Measurements from ENCODE around the gene BCAP31. TPM values are rescaled to one million over a fixed set of nuclear protein-coding genes. Genes with fewer than 3 reads are reported as not detected.
"Not testable (repeated sequence)": the region's sequence is repeated elsewhere in the genome, so short reads cannot be mapped to it uniquely, and the experiment has no call there.

Gene BCAP31
- total RNA-seq, 1 donor from 2014 or later = 83.0 TPM

GRCh38 chrX:153709726-153710674 lies 14.2 kb downstream of the BCAP31 start:
- H3K4me3 ChIP-seq (ENCODE audit: low read length in 3 of 3) = no peak overlapping the region
- peak overlapping the region in 1 of 3 donors; percentile 57 for H3K9ac ChIP-seq (ENCODE audit: low read depth in 1 of 3, low read length in 3 of 3)
- peaks cover 9 to 50% (median 32%) of the 10 kb centered on the region in 3 donors for H3K4me1 ChIP-seq (ENCODE audit: control insufficient read depth in 3 of 3, insufficient read depth in 3 of 3, low read length in 3 of 3)
- H3K27ac ChIP-seq (ENCODE audit: low read depth, low read length) = no peak overlapping the region
- H3K27me3 ChIP-seq (ENCODE audit: control insufficient read depth in 3 of 3, insufficient read depth in 3 of 3, low read length in 3 of 3) = no peaks in the 10 kb centered on the region
- H3K9me3 ChIP-seq (ENCODE audit: control insufficient read depth in 3 of 3, low read length in 3 of 3) = no peaks in the 10 kb centered on the region
- peaks cover 0 to 9% (median 8%) of the 10 kb centered on the region in 3 donors for H3K36me3 ChIP-seq (ENCODE audit: control insufficient read depth in 3 of 3, insufficient read depth in 3 of 3, low read length in 3 of 3)

GRCh38 chrX:153708415-153708814 lies 15.8 kb downstream of the BCAP31 start:
- Histone ChIP-seq H3K27me3 (ENCODE audit: control insufficient read depth in 3 of 3, insufficient read depth in 3 of 3, low read length in 3 of 3) (no peaks in the 10 kb centered on the region), H3K9me3 (ENCODE audit: control insufficient read depth in 3 of 3, low read length in 3 of 3) (no peaks in the 10 kb centered on the region), H3K27ac (ENCODE audit: low read depth, low read length) (peak overlapping the region; percentile 18), H3K4me1 (ENCODE audit: control insufficient read depth in 3 of 3, insufficient read depth in 3 of 3, low read length in 3 of 3) (peaks cover 18 to 66% (median 43%) of the 10 kb centered on the region in 3 donors), H3K9ac (ENCODE audit: low read depth in 1 of 3, low read length in 3 of 3) (peak overlapping the region in 2 of 3 donors; percentile 33 to 90), H3K4me3 (ENCODE audit: low read length in 3 of 3) (peak overlapping the region in 1 of 3 donors; percentile 2), H3K36me3 (ENCODE audit: control insufficient read depth in 3 of 3, insufficient read depth in 3 of 3, low read length in 3 of 3) (peaks cover 0 to 4% (median 2%) of the 10 kb centered on the region in 3 donors)

GRCh38 chrX:153707406-153707805 lies 16.8 kb downstream of the BCAP31 start:
- peaks cover 20 to 75% (median 51%) of the 10 kb centered on the region in 3 donors for H3K4me1 ChIP-seq (ENCODE audit: control insufficient read depth in 3 of 3, insufficient read depth in 3 of 3, low read length in 3 of 3)
- H3K9ac ChIP-seq (ENCODE audit: low read depth in 1 of 3, low read length in 3 of 3) = peak overlapping the region; percentile 33 to 90 (median 83)
- no peaks in the 10 kb centered on the region for H3K27me3 ChIP-seq (ENCODE audit: control insufficient read depth in 3 of 3, insufficient read depth in 3 of 3, low read length in 3 of 3)
- H3K36me3 ChIP-seq (ENCODE audit: control insufficient read depth in 3 of 3, insufficient read depth in 3 of 3, low read length in 3 of 3) = peaks cover 0 to 4% (median 0%) of the 10 kb centered on the region in 3 donors
- no peaks in the 10 kb centered on the region for H3K9me3 ChIP-seq (ENCODE audit: control insufficient read depth in 3 of 3, low read length in 3 of 3)
- H3K27ac ChIP-seq (ENCODE audit: low read depth, low read length) = peak overlapping the region; percentile 92
- peak overlapping the region; percentile 48 to 76 (median 69) for H3K4me3 ChIP-seq (ENCODE audit: low read length in 3 of 3)

GRCh38 chrX:153706799-153707198 lies 17.4 kb downstream of the BCAP31 start:
- peaks cover 0 to 4% (median 0%) of the 10 kb centered on the region in 3 donors for H3K36me3 ChIP-seq (ENCODE audit: control insufficient read depth in 3 of 3, insufficient read depth in 3 of 3, low read length in 3 of 3)
- H3K27ac ChIP-seq (ENCODE audit: low read depth, low read length) = peak overlapping the region; percentile 92
- H3K27me3 ChIP-seq (ENCODE audit: control insufficient read depth in 3 of 3, insufficient read depth in 3 of 3, low read length in 3 of 3) = no peaks in the 10 kb centered on the region
- H3K4me1 ChIP-seq (ENCODE audit: control insufficient read depth in 3 of 3, insufficient read depth in 3 of 3, low read length in 3 of 3) = peaks cover 23 to 81% (median 57%) of the 10 kb centered on the region in 3 donors
- H3K9ac ChIP-seq (ENCODE audit: low read depth in 1 of 3, low read length in 3 of 3) = peak overlapping the region; percentile 83 to 90 (median 86)
- no peaks in the 10 kb centered on the region for H3K9me3 ChIP-seq (ENCODE audit: control insufficient read depth in 3 of 3, low read length in 3 of 3)
- peak overlapping the region; percentile 59 to 76 (median 69) for H3K4me3 ChIP-seq (ENCODE audit: low read length in 3 of 3)

- Histone ChIP-seq H3K4me3 (ENCODE audit: low read length in 3 of 3) (peak overlapping the region; percentile 69 to 76 (median 70)), H3K4me1 (ENCODE audit: control insufficient read depth in 3 of 3, insufficient read depth in 3 of 3, low read length in 3 of 3) (peaks cover 34 to 85% (median 62%) of the 10 kb centered on the region in 3 donors), H3K9ac (ENCODE audit: low read depth in 1 of 3, low read length in 3 of 3) (peak overlapping the region; percentile 68 to 90 (median 83)), H3K27ac (ENCODE audit: low read depth, low read length) (peak overlapping the region; percentile 92)
- not testable (repeated sequence) for H3K36me3 ChIP-seq (ENCODE audit: control insufficient read depth in 3 of 3, insufficient read depth in 3 of 3, low read length in 3 of 3); H3K27me3 ChIP-seq (ENCODE audit: control insufficient read depth in 3 of 3, insufficient read depth in 3 of 3, low read length in 3 of 3); H3K9me3 ChIP-seq (ENCODE audit: control insufficient read depth in 3 of 3, low read length in 3 of 3)
Measured at GRCh38 chrX:153705403-153706060, 18.7 kb downstream of the BCAP31 start.

GRCh38 chrX:153704631-153705402 lies 19.4 kb downstream of the BCAP31 start:
- H3K27me3 ChIP-seq (ENCODE audit: control insufficient read depth in 3 of 3, insufficient read depth in 3 of 3, low read length in 3 of 3); H3K4me3 ChIP-seq (ENCODE audit: low read length in 3 of 3); H3K9me3 ChIP-seq (ENCODE audit: control insufficient read depth in 3 of 3, low read length in 3 of 3); H3K36me3 ChIP-seq (ENCODE audit: control insufficient read depth in 3 of 3, insufficient read depth in 3 of 3, low read length in 3 of 3): not testable (repeated sequence)
- peak overlapping the region; percentile 92 for H3K27ac ChIP-seq (ENCODE audit: low read depth, low read length)
- peak overlapping the region in 2 of 3 donors; percentile 71 to 83 for H3K9ac ChIP-seq (ENCODE audit: low read depth in 1 of 3, low read length in 3 of 3)
- H3K4me1 ChIP-seq (ENCODE audit: control insufficient read depth in 3 of 3, insufficient read depth in 3 of 3, low read length in 3 of 3) = peaks cover 35 to 85% (median 60%) of the 10 kb centered on the region in 3 donors

- H3K4me3 ChIP-seq (ENCODE audit: low read length in 3 of 3) = no peak overlapping the region
- H3K9me3 ChIP-seq (ENCODE audit: control insufficient read depth in 3 of 3, low read length in 3 of 3) = no peaks in the 10 kb centered on the region
- H3K9ac ChIP-seq (ENCODE audit: low read depth in 1 of 3, low read length in 3 of 3) = peak overlapping the region in 1 of 3 donors; percentile 71
- H3K36me3 ChIP-seq (ENCODE audit: control insufficient read depth in 3 of 3, insufficient read depth in 3 of 3, low read length in 3 of 3) = peaks cover 0 to 5% (median 4%) of the 10 kb centered on the region in 3 donors
- H3K27me3 ChIP-seq (ENCODE audit: control insufficient read depth in 3 of 3, insufficient read depth in 3 of 3, low read length in 3 of 3) = no peaks in the 10 kb centered on the region
- H3K4me1 ChIP-seq (ENCODE audit: control insufficient read depth in 3 of 3, insufficient read depth in 3 of 3, low read length in 3 of 3) = peaks cover 35 to 85% (median 60%) of the 10 kb centered on the region in 3 donors
- H3K27ac ChIP-seq (ENCODE audit: low read depth, low read length) = peak overlapping the region; percentile 92
Measured at GRCh38 chrX:153704021-153704526, 20.1 kb downstream of the BCAP31 start.

- H3K36me3 ChIP-seq (ENCODE audit: control insufficient read depth in 3 of 3, insufficient read depth in 3 of 3, low read length in 3 of 3) = peaks cover 0 to 5% (median 4%) of the 10 kb centered on the region in 3 donors
- peaks cover 32 to 85% (median 62%) of the 10 kb centered on the region in 3 donors for H3K4me1 ChIP-seq (ENCODE audit: control insufficient read depth in 3 of 3, insufficient read depth in 3 of 3, low read length in 3 of 3)
- no peaks in the 10 kb centered on the region for H3K9me3 ChIP-seq (ENCODE audit: control insufficient read depth in 3 of 3, low read length in 3 of 3)
- H3K9ac ChIP-seq (ENCODE audit: low read depth in 1 of 3, low read length in 3 of 3) = peak overlapping the region in 1 of 3 donors; percentile 62
- H3K4me3 ChIP-seq (ENCODE audit: low read length in 3 of 3) = no peak overlapping the region
- peak overlapping the region; percentile 92 for H3K27ac ChIP-seq (ENCODE audit: low read depth, low read length)
- H3K27me3 ChIP-seq (ENCODE audit: control insufficient read depth in 3 of 3, insufficient read depth in 3 of 3, low read length in 3 of 3) = no peaks in the 10 kb centered on the region
Measured at GRCh38 chrX:153703036-153703370, 21.2 kb downstream of the BCAP31 start.

GRCh38 chrX:153702336-153703035 lies 21.7 kb downstream of the BCAP31 start:
- Histone ChIP-seq H3K9me3 (ENCODE audit: control insufficient read depth in 3 of 3, low read length in 3 of 3) (no peaks in the 10 kb centered on the region), H3K27ac (ENCODE audit: low read depth, low read length) (peak overlapping the region; percentile 19), H3K9ac (ENCODE audit: low read depth in 1 of 3, low read length in 3 of 3) (peak overlapping the region in 1 of 3 donors; percentile 62), H3K36me3 (ENCODE audit: control insufficient read depth in 3 of 3, insufficient read depth in 3 of 3, low read length in 3 of 3) (peaks cover 0 to 5% (median 3%) of the 10 kb centered on the region in 3 donors), H3K27me3 (ENCODE audit: control insufficient read depth in 3 of 3, insufficient read depth in 3 of 3, low read length in 3 of 3) (no peaks in the 10 kb centered on the region), H3K4me1 (ENCODE audit: control insufficient read depth in 3 of 3, insufficient read depth in 3 of 3, low read length in 3 of 3) (peaks cover 31 to 83% (median 63%) of the 10 kb centered on the region in 3 donors), H3K4me3 (ENCODE audit: low read length in 3 of 3) (no peak overlapping the region)

Data from skeletal muscle tissue (tissue), 4 donors.